ENCODE measurements around the gene GABRA6.

DNA sequence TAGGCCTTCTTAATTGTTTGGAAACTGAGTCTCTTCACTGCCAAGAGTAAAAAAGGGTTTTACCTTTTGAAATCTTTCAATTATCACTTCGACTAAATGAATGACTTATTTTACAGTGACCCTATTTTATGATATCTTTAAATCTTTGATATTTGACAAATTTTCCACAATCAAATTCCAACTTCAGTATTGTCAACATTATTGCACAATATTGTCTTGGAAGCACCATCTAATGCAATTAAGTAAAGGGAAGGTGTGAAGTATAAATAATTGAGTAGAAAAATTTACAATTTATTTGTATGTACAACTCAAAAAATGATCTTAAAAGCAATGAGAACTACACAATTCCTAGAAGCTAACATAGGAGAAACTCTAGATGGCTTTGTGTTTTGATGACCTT lies 49.2 kb downstream of the GABRA6 start:
- TF ChIP-seq, protein P1, sequence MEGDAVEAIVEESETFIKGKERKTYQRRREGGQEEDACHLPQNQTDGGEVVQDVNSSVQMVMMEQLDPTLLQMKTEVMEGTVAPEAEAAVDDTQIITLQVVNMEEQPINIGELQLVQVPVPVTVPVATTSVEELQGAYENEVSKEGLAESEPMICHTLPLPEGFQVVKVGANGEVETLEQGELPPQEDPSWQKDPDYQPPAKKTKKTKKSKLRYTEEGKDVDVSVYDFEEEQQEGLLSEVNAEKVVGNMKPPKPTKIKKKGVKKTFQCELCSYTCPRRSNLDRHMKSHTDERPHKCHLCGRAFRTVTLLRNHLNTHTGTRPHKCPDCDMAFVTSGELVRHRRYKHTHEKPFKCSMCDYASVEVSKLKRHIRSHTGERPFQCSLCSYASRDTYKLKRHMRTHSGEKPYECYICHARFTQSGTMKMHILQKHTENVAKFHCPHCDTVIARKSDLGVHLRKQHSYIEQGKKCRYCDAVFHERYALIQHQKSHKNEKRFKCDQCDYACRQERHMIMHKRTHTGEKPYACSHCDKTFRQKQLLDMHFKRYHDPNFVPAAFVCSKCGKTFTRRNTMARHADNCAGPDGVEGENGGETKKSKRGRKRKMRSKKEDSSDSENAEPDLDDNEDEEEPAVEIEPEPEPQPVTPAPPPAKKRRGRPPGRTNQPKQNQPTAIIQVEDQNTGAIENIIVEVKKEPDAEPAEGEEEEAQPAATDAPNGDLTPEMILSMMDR (IDR thresholded peaks at IDR 0.05; ENCODE audit: low read depth, low read length, poor library complexity, severe bottlenecking), result no peak
- TF ChIP-seq EZH2phosphoT487 (IDR thresholded peaks at IDR 0.05; ENCODE audit: borderline replicate concordance, low read length), result no peak
